Transverse colon (tissue), 4 donors: ENCODE results near the gene HES7. TPM values are rescaled to one million over a fixed set of nuclear protein-coding genes. Genes with fewer than 3 reads are reported as not detected.

Experiments used
- DNase-seq: peaks from one replicate; pipeline ENCODE4 v3.0.0-alpha.2; 2019
- H3K27ac ChIP-seq, 4 donors: fragments of 200-600 bp; sonication (generic); 2 replicates each; pipeline ENCODE4 v1.5.1; 2016 to 2018; ENCODE audit warnings: inconsistent platforms in 4 of 4
- H3K27me3 ChIP-seq: fragments of 200-600 bp; sonication (generic); 2 replicates; pipeline ENCODE4 v1.5.1; 2017; ENCODE audit warnings: inconsistent platforms
- H3K36me3 ChIP-seq, 4 donors: fragments of 200-600 bp; sonication (generic); 2 replicates each; pipeline ENCODE4 v1.5.1; 2017 to 2019; ENCODE audit warnings: inconsistent platforms in 4 of 4
- H3K4me1 ChIP-seq, 4 donors: fragments of 200-600 bp; sonication (generic); 2 replicates each; pipeline ENCODE4 v1.5.1; 2017 to 2020; ENCODE audit warnings: inconsistent platforms in 4 of 4
- H3K4me3 ChIP-seq, 4 donors: fragments of 200-600 bp; sonication (generic); 1 replicate in 1 of 4; 2 replicates in 3 of 4; pipeline versions ENCODE4 v1.5.1 to v1.6.1; 2017 to 2019; ENCODE audit warnings: inconsistent platforms in 4 of 4
- H3K9me3 ChIP-seq, 2 donors: fragments of 200-600 bp; sonication (generic); 2 replicates each; pipeline ENCODE4 v1.5.1; 2017 to 2019; ENCODE audit warnings: inconsistent platforms in 2 of 2
- EP300 ChIP-seq: sonication (generic); formaldehyde crosslinking; IDR thresholded peaks from one replicate; pipeline ENCODE4 v1.6.1; 2017; ENCODE audit warnings: antibody characterized with exemption, low read depth
- POLR2A ChIP-seq: fragments of 450-650 bp; IDR thresholded peaks from one replicate; pipeline ENCODE4 v1.6.1; 2016; ENCODE audit warnings: antibody characterized with exemption, mild to moderate bottlenecking, moderate library complexity
- POLR2AphosphoS5 ChIP-seq, 3 donors: sonication (generic); formaldehyde crosslinking; IDR thresholded peaks; one replicate each; pipeline ENCODE4 v1.6.1; 2016; ENCODE audit warnings: antibody characterized with exemption in 3 of 3
- WGBS, 2 donors: methylation state at CpG; one replicate each; pipeline ENCODE4 v1.1.5; 2018; ENCODE audit warnings: low coverage in 1 of 2; 5-methylcytosine and 5-hydroxymethylcytosine counted together
- in situ Hi-C, 4 donors: fragments of 200-750 bp; cut with MboI; loops; one replicate each; pipeline versions ENCODE4 v1.15.0 to v1.15.1; 2017; ENCODE audit warnings: low sequenced_read_pairs in 3 of 4, low pct_ligation_motif_present in 1 of 4, low pct_unique_long_range_greater_than_20kb in 1 of 4
- intact Hi-C: fragments of 100-400 bp; cut with DNase I; formaldehyde crosslinking; loops from one replicate; pipeline ENCODE4 v1.15.1; 2023; ENCODE audit warnings: low total_unique reads
- total RNA-seq, 4 donors: library from RNA; depleted of rRNA; stranded (reverse); fragments of >200 nt; gene quantifications; one replicate each; pipeline ENCODE4 v1.1.0, GENCODE V29; 2016
- TF ChIP-seq, protein P1 (sequence below), 5 experiments: fragments of 200-600 bp in 3 of 5; fragments of 450-650 bp in 2 of 5; sonication (generic) in 3 of 5; IDR thresholded peaks; 1 replicate in 2 of 5; 2 replicates in 3 of 5; pipeline ENCODE4 v1.5.1; 2016 to 2017; ENCODE audit warnings: antibody characterized with exemption in 5 of 5, inconsistent platforms in 3 of 5, mild to moderate bottlenecking in 2 of 5, moderate library complexity in 1 of 5

The HES7 gene
- total RNA-seq, 4 donors from 2014 or later, result not detected

GRCh38 chr17:8120520-8121406, 3.1 kb downstream of the HES7 start:
- H3K9me3 ChIP-seq, result no peaks in the 10 kb centered on the region
- no peaks in the 10 kb centered on the region for H3K36me3 ChIP-seq
- intact Hi-C loops, result loop anchor here (10.0 kb wide), 1 partner anchor 64 kb away; no protein-coding TSS in a partner anchor
- H3K27me3 ChIP-seq, result peaks cover 75% of the 10 kb centered on the region
- WGBS, 2 donors, result 0 to 1% methylated on average over 13 to 40 of the region's 40 CpGs
- H3K4me3 ChIP-seq, result peak overlapping the region in 3 of 4 donors; percentile 27 to 58 (median 44)
- TF ChIP-seq EP300 (no peak), POLR2AphosphoS5 (IDR thresholded peaks at IDR 0.05) (no peak), POLR2A (no peak)
- TF ChIP-seq, protein P1, sequence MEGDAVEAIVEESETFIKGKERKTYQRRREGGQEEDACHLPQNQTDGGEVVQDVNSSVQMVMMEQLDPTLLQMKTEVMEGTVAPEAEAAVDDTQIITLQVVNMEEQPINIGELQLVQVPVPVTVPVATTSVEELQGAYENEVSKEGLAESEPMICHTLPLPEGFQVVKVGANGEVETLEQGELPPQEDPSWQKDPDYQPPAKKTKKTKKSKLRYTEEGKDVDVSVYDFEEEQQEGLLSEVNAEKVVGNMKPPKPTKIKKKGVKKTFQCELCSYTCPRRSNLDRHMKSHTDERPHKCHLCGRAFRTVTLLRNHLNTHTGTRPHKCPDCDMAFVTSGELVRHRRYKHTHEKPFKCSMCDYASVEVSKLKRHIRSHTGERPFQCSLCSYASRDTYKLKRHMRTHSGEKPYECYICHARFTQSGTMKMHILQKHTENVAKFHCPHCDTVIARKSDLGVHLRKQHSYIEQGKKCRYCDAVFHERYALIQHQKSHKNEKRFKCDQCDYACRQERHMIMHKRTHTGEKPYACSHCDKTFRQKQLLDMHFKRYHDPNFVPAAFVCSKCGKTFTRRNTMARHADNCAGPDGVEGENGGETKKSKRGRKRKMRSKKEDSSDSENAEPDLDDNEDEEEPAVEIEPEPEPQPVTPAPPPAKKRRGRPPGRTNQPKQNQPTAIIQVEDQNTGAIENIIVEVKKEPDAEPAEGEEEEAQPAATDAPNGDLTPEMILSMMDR (IDR thresholded peaks at IDR 0.05), result peak in 4 of 5 experiments; percentile 12 to 40 (median 26)
- peak; percentile 67 for DNase-seq
- H3K4me1 ChIP-seq, result peaks cover 51 to 86% (median 69%) of the 10 kb centered on the region in 4 donors
- in situ Hi-C loops, result no loop called here
- H3K27ac ChIP-seq, result peak overlapping the region; percentile 81 to 88 (median 82)

DNA sequence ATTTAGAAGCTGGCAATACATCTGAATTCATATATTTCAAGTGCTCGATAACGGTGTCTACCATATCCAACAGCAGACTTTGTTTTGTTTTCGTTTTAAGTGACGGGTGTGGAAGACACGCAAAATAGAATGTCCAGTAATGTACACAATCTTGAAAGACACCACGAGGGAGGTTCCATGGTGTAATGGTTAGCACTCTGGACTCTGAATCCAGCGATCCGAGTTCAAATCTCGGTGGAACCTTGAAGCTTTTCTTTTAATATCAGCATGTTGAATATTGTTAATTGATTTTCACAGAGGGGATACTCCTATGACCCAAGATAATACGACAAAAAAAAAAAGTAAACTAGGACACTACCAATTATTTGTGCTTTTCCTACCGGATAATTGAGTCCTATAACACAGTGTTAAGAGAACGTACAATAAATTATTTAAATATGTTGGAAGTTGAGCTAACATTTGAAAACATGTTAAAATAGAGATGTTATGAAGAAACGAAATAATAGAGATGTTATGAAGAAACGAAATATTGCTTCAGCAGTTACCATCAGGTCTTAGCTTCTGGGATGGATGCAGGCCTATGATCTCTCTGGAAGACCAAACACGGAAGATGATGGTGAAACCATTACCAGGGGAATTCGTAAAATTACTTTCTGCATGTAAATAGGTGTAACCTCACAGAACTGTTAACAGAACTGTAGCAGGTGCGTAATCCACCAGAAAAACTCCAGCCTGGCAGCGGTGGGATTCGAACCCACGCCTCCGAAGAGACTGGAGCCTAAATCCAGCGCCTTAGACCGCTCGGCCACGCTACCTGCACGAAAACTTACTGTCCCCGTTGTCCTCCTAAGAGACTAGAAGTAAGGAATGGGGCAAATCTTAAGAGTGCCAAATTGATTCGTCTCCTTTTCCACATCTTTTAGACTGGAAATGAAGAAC, 4.1 kb downstream of the HES7 start:
- peak; percentile 84 for DNase-seq
- in situ Hi-C loops (loop anchor here in 1 of 4 donors (10.0 kb wide), 1 partner anchor 55 kb away; no protein-coding TSS in a partner anchor), intact Hi-C loops (loop anchor here (10.0 kb wide), 1 partner anchor 65 kb away; no protein-coding TSS in a partner anchor)
- peak overlapping the region; percentile 16 to 58 (median 40) for H3K4me3 ChIP-seq
- peaks cover 45 to 77% (median 62%) of the 10 kb centered on the region in 4 donors for H3K4me1 ChIP-seq
- H3K27me3 ChIP-seq, result peaks cover 77% of the 10 kb centered on the region
- H3K9me3 ChIP-seq, result no peaks in the 10 kb centered on the region
- H3K27ac ChIP-seq, result peak overlapping the region; percentile 81 to 88 (median 82)
- TF ChIP-seq EP300 (no peak), POLR2A (no peak), POLR2AphosphoS5 (IDR thresholded peaks at IDR 0.05) (peak in 1 of 3 donors; percentile 54)
- TF ChIP-seq, protein P1 (IDR thresholded peaks at IDR 0.05), result no peak
- no peaks in the 10 kb centered on the region for H3K36me3 ChIP-seq
- WGBS, 2 donors, result 1% methylated on average over 21 to 28 of the region's 28 CpGs

DNA sequence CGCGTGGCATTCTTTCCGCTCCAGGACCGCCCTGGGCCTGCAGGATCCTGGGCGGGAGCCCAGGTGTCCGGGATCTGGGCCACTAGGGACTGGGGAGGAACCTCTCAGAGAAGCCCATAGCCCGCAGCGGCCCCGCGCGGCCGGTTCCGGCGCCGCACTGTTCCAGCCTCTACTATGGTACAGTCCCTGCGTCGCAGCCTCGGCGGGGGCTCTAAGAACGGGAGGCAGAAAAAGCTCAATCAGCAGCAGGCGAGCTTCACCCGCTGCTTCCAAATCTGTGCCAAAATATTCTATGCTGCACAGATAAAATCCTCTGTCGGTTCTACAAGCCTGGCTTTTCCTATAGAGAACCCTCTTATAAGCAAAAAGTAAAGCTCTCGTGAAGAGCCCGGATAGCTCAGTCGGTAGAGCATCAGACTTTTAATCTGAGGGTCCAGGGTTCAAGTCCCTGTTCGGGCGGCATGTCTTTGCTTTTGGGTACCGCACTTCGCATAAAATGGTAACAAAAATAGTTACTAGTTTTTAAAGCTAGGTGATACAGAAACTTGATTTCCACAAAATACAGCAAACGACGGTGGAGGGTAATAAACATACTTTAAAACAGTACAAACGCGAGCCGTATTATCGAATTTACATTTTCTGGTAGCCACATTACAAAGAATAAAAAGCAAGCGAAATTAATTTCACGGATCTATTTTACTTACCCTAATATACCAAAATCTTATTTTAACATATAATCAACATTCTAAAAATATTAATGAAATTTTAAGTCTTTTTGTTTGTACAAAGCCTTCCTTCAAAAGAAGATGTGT, 4.9 kb downstream of the HES7 start:
- DNase-seq, result peak; percentile 91
- peaks cover 36 to 68% (median 53%) of the 10 kb centered on the region in 4 donors for H3K4me1 ChIP-seq
- H3K27ac ChIP-seq, result peak overlapping the region; percentile 81 to 88 (median 82)
- peak overlapping the region; percentile 16 to 56 (median 40) for H3K4me3 ChIP-seq
- peaks cover 77% of the 10 kb centered on the region for H3K27me3 ChIP-seq
- H3K9me3 ChIP-seq, result no peaks in the 10 kb centered on the region
- no peaks in the 10 kb centered on the region for H3K36me3 ChIP-seq
- intact Hi-C loops (no loop called here), in situ Hi-C loops (loop anchor here in 1 of 4 donors (10.0 kb wide), 1 partner anchor 54 kb away; no protein-coding TSS in a partner anchor)
- TF ChIP-seq POLR2AphosphoS5 (IDR thresholded peaks at IDR 0.05) (peak in 1 of 3 donors; percentile 2), POLR2A (no peak), EP300 (no peak)
- TF ChIP-seq, protein P1 (IDR thresholded peaks at IDR 0.05), result peak; percentile 83 to 97 (median 90)
- 0% methylated on average over 12 to 33 of the region's 38 CpGs for WGBS, 2 donors
